HEK293T (cell line): ENCODE results near the gene BST1.

Experiments
- ARNT ChIP-seq: fragments of 450-650 bp; IDR thresholded peaks from 2 replicates; pipeline ENCODE4 v1.6.1; 2017; ENCODE audit warnings: mild to moderate bottlenecking
- BHLHE40 ChIP-seq: fragments of 450-650 bp; IDR thresholded peaks from 2 replicates; pipeline ENCODE4 v1.6.1; 2016; ENCODE audit warnings: mild to moderate bottlenecking, moderate library complexity, borderline replicate concordance
- ELF4 ChIP-seq: fragments of 450-650 bp; IDR thresholded peaks from 2 replicates; pipeline ENCODE4 v1.6.1; 2017; ENCODE audit warnings: antibody characterized with exemption
- FOXA1 ChIP-seq: fragments of 450-650 bp; IDR thresholded peaks from 2 replicates; pipeline ENCODE4 v1.6.1; 2016; ENCODE audit warnings: mild to moderate bottlenecking
- FOXM1 ChIP-seq: fragments of 450-650 bp; IDR thresholded peaks from 2 replicates; pipeline ENCODE4 v1.6.1; 2017; ENCODE audit warnings: mild to moderate bottlenecking, borderline replicate concordance
- HDGF ChIP-seq: fragments of 450-650 bp; IDR thresholded peaks from 2 replicates; pipeline ENCODE4 v1.6.1; 2017; ENCODE audit warnings: antibody characterized with exemption, borderline replicate concordance
- L3MBTL2 ChIP-seq: fragments of 450-650 bp; conservative IDR thresholded peaks from 2 replicates; pipeline ENCODE4 v1.6.1; 2016; ENCODE audit warnings: mild to moderate bottlenecking
- LEF1 ChIP-seq: fragments of 450-650 bp; IDR thresholded peaks from 2 replicates; pipeline ENCODE4 v1.6.1; 2017; ENCODE audit warnings: mild to moderate bottlenecking, borderline replicate concordance
- NFRKB ChIP-seq: fragments of 450-650 bp; IDR thresholded peaks from 2 replicates; pipeline ENCODE4 v1.6.1; 2016; ENCODE audit warnings: mild to moderate bottlenecking, moderate library complexity
- SP1 ChIP-seq: fragments of 450-650 bp; IDR thresholded peaks from 2 replicates; pipeline ENCODE4 v1.6.1; 2017
- SUZ12 ChIP-seq: fragments of 450-650 bp; IDR thresholded peaks from 2 replicates; pipeline ENCODE4 v1.6.1; 2016; ENCODE audit warnings: mild to moderate bottlenecking
- ZNF384 ChIP-seq: fragments of 450-650 bp; IDR thresholded peaks from 2 replicates; pipeline ENCODE4 v1.6.1; 2016

DNA sequence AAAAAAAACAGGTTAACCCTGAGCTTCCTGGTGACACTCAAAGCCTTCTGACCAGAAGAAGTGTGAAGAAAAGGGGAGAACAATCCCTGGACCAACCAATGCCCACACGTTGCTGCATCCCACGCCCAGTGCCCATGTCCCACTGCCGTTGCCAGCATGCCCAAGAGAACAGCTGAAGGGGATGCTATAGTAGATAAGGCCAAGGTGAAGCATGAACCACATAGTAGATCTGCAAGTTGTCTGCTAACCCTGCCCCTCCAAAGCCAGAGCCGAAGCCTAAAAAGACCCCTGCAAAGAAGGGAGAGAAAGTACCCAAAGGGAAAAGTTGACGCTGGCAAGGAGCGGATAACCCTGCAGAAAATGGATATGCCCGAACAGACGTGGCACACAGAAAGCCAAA is 64.0 kb downstream of the BST1 start:
- no peak for TF ChIP-seq ELF4
- no peak for TF ChIP-seq FOXM1
- TF ChIP-seq BHLHE40: no peak
- TF ChIP-seq HDGF: no peak
- no peak for TF ChIP-seq NFRKB
- TF ChIP-seq ARNT: no peak
- no peak for TF ChIP-seq ZNF384
- no peak for TF ChIP-seq LEF1
- no peak for TF ChIP-seq FOXA1
- TF ChIP-seq SUZ12: no peak
- no peak for TF ChIP-seq L3MBTL2
- TF ChIP-seq SP1: no peak
